ENCODE results near the gene PHC3. TPM values are rescaled to one million over a fixed set of nuclear protein-coding genes. Genes with fewer than 3 reads are reported as not detected.

PHC3 gene
- total RNA-seq, 1 donor from 2014 or later, result 32.9 TPM

DNA sequence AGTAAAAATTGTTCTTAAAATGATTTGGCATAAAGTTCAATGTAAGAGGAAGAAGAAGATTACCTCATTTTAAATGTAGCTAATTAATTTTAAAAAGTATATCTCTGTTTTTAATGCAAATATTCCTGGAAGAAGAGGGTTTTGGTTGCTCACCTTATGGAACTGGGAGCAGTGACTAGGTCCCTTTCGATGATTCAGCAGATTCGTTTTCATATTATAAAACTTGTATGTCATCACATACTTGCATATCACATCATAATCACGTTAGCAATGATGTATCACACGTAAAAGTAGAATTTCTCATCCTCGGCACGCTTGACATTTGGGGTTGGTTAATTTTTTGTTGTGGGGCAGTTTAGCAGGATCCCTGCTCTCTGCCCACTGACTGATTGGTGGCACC lies 96.1 kb downstream of the PHC3 start:
- Histone ChIP-seq H3K9ac (ENCODE audit: low read depth in 1 of 3, low read length in 3 of 3) (no peak overlapping the region), H3K27me3 (ENCODE audit: control insufficient read depth in 3 of 3, insufficient read depth in 3 of 3, low read length in 3 of 3) (no peaks in the 10 kb centered on the region), H3K36me3 (ENCODE audit: control insufficient read depth in 3 of 3, insufficient read depth in 3 of 3, low read length in 3 of 3) (peaks cover 0 to 10% (median 8%) of the 10 kb centered on the region in 3 donors), H3K4me1 (ENCODE audit: control insufficient read depth in 3 of 3, insufficient read depth in 3 of 3, low read length in 3 of 3) (no peaks in the 10 kb centered on the region), H3K27ac (ENCODE audit: low read depth, low read length) (no peak overlapping the region), H3K4me3 (ENCODE audit: low read length in 3 of 3) (no peak overlapping the region), H3K9me3 (ENCODE audit: control insufficient read depth in 3 of 3, low read length in 3 of 3) (no peaks in the 10 kb centered on the region)

DNA sequence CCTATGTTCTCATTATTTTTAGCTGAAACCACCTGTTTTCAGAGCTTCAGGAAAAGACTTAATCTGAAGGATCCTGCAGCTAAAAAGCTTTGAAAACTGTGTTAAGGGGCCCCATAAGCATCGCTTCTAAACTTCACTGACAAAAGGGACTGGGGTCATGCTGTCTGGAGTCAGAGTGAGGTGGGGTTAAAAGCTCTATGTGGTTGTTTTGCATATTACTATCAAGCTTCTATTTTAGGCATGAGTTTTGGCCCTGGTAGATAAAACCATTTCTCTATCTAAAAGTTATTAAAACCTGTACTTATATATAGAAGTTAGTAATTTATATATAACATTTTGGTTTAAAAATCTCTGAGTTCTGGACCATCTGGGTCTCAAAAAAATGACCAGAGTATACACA lies 98.2 kb downstream of the PHC3 start:
- no peak overlapping the region for H3K4me3 ChIP-seq (ENCODE audit: low read length in 3 of 3)
- no peak overlapping the region for H3K27ac ChIP-seq (ENCODE audit: low read depth, low read length)
- no peaks in the 10 kb centered on the region for H3K9me3 ChIP-seq (ENCODE audit: control insufficient read depth in 3 of 3, low read length in 3 of 3)
- H3K27me3 ChIP-seq (ENCODE audit: control insufficient read depth in 3 of 3, insufficient read depth in 3 of 3, low read length in 3 of 3), result no peaks in the 10 kb centered on the region
- H3K9ac ChIP-seq (ENCODE audit: low read depth in 1 of 3, low read length in 3 of 3), result no peak overlapping the region
- H3K36me3 ChIP-seq (ENCODE audit: control insufficient read depth in 3 of 3, insufficient read depth in 3 of 3, low read length in 3 of 3), result peaks cover 0 to 8% (median 6%) of the 10 kb centered on the region in 3 donors
- no peaks in the 10 kb centered on the region for H3K4me1 ChIP-seq (ENCODE audit: control insufficient read depth in 3 of 3, insufficient read depth in 3 of 3, low read length in 3 of 3)

DNA sequence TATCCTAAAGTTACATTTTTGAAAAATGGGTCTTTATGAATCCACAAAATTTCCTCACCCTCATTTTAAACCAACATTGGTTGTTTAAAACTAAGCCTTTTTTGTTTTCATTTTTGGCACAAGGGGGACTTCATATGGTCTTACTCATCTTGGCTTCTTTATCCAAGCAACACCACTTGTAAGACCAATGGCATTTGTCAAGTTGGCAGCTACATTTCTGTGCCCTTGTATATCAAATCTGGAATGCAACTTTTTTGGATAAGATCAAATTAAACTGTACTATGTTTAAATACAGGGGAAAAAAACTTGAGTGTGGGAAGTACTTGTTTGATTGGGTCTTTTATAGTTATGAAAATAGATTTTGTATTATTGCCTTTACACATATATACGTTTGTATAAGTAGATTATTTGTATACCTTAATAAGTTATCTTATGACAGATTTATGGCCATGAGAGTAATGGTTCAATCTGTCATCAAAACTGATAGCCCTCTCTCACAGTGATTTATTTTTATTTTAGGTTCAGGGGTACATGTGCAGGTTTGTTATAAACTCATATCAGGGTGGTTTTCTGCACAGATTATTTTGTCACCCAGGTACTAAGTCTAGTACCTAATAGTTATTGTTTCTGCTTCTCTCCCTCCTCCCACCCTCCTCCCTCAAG lies 100.3 kb downstream of the PHC3 start:
- no peak overlapping the region for H3K27ac ChIP-seq (ENCODE audit: low read depth, low read length)
- no peaks in the 10 kb centered on the region for H3K4me1 ChIP-seq (ENCODE audit: control insufficient read depth in 3 of 3, insufficient read depth in 3 of 3, low read length in 3 of 3)
- no peaks in the 10 kb centered on the region for H3K27me3 ChIP-seq (ENCODE audit: control insufficient read depth in 3 of 3, insufficient read depth in 3 of 3, low read length in 3 of 3)
- no peak overlapping the region for H3K9ac ChIP-seq (ENCODE audit: low read depth in 1 of 3, low read length in 3 of 3)
- H3K36me3 ChIP-seq (ENCODE audit: control insufficient read depth in 3 of 3, insufficient read depth in 3 of 3, low read length in 3 of 3), result peaks cover 0 to 8% (median 6%) of the 10 kb centered on the region in 3 donors
- H3K9me3 ChIP-seq (ENCODE audit: control insufficient read depth in 3 of 3, low read length in 3 of 3), result no peaks in the 10 kb centered on the region
- H3K4me3 ChIP-seq (ENCODE audit: low read length in 3 of 3), result no peak overlapping the region

DNA sequence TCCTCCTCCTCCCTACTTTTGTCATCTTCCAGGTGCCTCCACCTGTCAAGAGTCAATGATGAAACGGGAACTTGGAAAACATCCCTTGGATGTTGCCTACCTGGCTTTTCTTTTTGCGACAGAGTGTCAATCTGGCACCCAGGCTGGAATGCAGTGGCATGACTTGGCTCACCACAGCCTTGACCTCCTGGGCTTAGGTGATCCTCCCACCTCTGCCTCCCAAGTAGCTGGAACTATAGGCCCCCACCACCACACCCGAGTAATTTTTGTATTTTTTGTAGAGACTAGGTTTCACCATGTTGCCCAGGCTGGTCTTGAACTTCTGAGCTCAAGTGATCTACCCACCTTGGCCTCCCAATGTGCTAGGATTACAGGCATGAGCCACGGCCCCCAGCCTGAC lies 100.9 kb downstream of the PHC3 start:
- no peaks in the 10 kb centered on the region for H3K9me3 ChIP-seq (ENCODE audit: control insufficient read depth in 3 of 3, low read length in 3 of 3)
- H3K9ac ChIP-seq (ENCODE audit: low read depth in 1 of 3, low read length in 3 of 3), result no peak overlapping the region
- H3K4me3 ChIP-seq (ENCODE audit: low read length in 3 of 3), result no peak overlapping the region
- H3K36me3 ChIP-seq (ENCODE audit: control insufficient read depth in 3 of 3, insufficient read depth in 3 of 3, low read length in 3 of 3), result peaks cover 0 to 7% (median 3%) of the 10 kb centered on the region in 3 donors
- no peaks in the 10 kb centered on the region for H3K4me1 ChIP-seq (ENCODE audit: control insufficient read depth in 3 of 3, insufficient read depth in 3 of 3, low read length in 3 of 3)
- H3K27me3 ChIP-seq (ENCODE audit: control insufficient read depth in 3 of 3, insufficient read depth in 3 of 3, low read length in 3 of 3), result no peaks in the 10 kb centered on the region
- no peak overlapping the region for H3K27ac ChIP-seq (ENCODE audit: low read depth, low read length)

DNA sequence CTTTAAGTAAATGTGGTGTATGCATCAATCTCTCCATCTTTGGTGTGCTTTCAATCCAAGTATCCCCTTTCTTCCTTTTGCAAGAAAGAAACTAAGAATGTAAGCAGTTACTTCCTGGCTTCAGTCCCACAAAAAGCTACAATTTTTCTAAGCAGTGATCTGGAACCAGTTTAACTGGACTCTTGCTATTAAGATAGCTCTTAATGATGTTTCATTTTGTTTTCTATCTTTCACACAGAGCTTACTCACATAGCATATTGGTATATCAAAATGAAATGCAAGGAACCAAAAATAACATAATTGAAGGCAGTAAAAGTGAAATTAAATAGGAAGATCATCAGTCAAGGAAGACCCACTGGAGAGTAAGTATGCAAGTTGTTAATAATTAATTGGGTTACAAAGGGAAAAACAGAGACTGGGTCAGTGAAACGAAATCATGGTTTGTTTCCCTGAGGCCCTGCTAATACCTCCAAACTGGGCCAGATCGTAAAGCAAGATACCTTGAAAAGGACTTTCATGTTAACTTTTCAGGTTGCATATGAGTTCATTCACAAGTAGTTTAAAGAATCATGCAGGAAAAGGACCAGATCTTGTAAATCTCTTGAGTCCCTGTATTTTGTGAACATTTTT lies 101.9 kb downstream of the PHC3 start:
- peaks cover 0 to 3% (median 3%) of the 10 kb centered on the region in 3 donors for H3K36me3 ChIP-seq (ENCODE audit: control insufficient read depth in 3 of 3, insufficient read depth in 3 of 3, low read length in 3 of 3)
- no peak overlapping the region for H3K27ac ChIP-seq (ENCODE audit: low read depth, low read length)
- H3K9ac ChIP-seq (ENCODE audit: low read depth in 1 of 3, low read length in 3 of 3), result no peak overlapping the region

DNA sequence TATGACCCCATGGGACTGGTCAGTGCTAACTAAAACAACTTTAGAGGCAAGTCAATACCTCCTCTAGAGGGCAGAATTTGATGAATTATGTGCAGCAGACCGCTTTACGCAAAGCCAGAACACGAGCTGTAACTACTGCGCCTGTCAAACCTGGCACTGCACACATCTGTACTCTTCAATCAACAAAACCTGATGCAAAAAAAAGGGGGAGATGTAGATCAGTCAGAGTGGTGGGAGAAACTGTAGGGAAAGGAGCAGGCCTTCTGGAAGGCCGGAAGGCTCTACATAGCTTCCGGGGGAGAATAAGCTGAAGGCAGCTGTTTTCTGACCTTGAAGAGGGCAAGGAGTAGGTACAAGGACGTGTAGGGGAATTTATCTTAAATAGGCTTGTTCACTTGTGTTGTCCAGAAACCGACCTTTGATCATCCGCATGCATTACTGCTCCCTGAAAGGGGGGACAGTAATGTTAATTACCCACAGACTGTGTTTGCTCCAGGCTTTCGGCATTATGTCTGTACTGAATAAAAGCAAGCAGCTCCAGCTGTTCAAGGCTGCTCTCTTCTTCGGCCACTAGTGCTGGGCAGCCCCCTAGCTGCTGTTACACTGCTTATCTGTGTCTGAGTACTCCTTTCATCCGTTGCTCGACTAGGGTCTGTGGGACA lies 102.8 kb downstream of the PHC3 start:
- peaks cover 0 to 3% (median 0%) of the 10 kb centered on the region in 3 donors for H3K36me3 ChIP-seq (ENCODE audit: control insufficient read depth in 3 of 3, insufficient read depth in 3 of 3, low read length in 3 of 3)
- H3K4me3 ChIP-seq (ENCODE audit: low read length in 3 of 3), result no peak overlapping the region
- no peaks in the 10 kb centered on the region for H3K4me1 ChIP-seq (ENCODE audit: control insufficient read depth in 3 of 3, insufficient read depth in 3 of 3, low read length in 3 of 3)
- no peak overlapping the region for H3K27ac ChIP-seq (ENCODE audit: low read depth, low read length)
- H3K9me3 ChIP-seq (ENCODE audit: control insufficient read depth in 3 of 3, low read length in 3 of 3), result no peaks in the 10 kb centered on the region
- no peak overlapping the region for H3K9ac ChIP-seq (ENCODE audit: low read depth in 1 of 3, low read length in 3 of 3)
- no peaks in the 10 kb centered on the region for H3K27me3 ChIP-seq (ENCODE audit: control insufficient read depth in 3 of 3, insufficient read depth in 3 of 3, low read length in 3 of 3)

More for the DNA sequence above, 101.9 kb downstream of the PHC3 start:
- H3K4me1 ChIP-seq (ENCODE audit: control insufficient read depth in 3 of 3, insufficient read depth in 3 of 3, low read length in 3 of 3), result no peaks in the 10 kb centered on the region
- H3K27me3 ChIP-seq (ENCODE audit: control insufficient read depth in 3 of 3, insufficient read depth in 3 of 3, low read length in 3 of 3), result no peaks in the 10 kb centered on the region
- H3K4me3 ChIP-seq (ENCODE audit: low read length in 3 of 3), result no peak overlapping the region
- no peaks in the 10 kb centered on the region for H3K9me3 ChIP-seq (ENCODE audit: control insufficient read depth in 3 of 3, low read length in 3 of 3)

DNA sequence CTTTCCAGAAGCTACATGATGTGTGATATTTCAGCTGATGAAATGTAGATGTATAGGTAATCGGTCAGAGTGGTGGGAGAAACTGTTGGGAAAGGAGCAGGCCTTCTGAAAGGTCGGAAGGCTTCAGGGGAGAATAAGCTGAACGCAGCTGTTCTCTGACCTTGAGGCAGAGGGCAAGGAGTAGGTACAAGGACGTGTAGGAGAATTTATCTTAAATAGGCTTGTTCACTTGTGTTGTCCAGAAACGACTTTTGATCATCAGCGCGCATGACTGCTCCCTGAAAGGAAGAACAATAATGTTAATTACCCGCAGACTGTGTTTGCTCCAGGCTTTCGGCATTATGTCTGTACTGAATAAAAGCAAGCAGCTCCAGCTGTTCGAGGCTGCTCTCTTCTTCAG lies 104.2 kb downstream of the PHC3 start:
- H3K9ac ChIP-seq (ENCODE audit: low read depth in 1 of 3, low read length in 3 of 3), result no peak overlapping the region
- no peaks in the 10 kb centered on the region for H3K9me3 ChIP-seq (ENCODE audit: control insufficient read depth in 3 of 3, low read length in 3 of 3)
- no peaks in the 10 kb centered on the region for H3K4me1 ChIP-seq (ENCODE audit: control insufficient read depth in 3 of 3, insufficient read depth in 3 of 3, low read length in 3 of 3)
- H3K27ac ChIP-seq (ENCODE audit: low read depth, low read length), result no peak overlapping the region
- no peak overlapping the region for H3K4me3 ChIP-seq (ENCODE audit: low read length in 3 of 3)
- peaks cover 0 to 3% (median 0%) of the 10 kb centered on the region in 3 donors for H3K36me3 ChIP-seq (ENCODE audit: control insufficient read depth in 3 of 3, insufficient read depth in 3 of 3, low read length in 3 of 3)
- H3K27me3 ChIP-seq (ENCODE audit: control insufficient read depth in 3 of 3, insufficient read depth in 3 of 3, low read length in 3 of 3), result no peaks in the 10 kb centered on the region

DNA sequence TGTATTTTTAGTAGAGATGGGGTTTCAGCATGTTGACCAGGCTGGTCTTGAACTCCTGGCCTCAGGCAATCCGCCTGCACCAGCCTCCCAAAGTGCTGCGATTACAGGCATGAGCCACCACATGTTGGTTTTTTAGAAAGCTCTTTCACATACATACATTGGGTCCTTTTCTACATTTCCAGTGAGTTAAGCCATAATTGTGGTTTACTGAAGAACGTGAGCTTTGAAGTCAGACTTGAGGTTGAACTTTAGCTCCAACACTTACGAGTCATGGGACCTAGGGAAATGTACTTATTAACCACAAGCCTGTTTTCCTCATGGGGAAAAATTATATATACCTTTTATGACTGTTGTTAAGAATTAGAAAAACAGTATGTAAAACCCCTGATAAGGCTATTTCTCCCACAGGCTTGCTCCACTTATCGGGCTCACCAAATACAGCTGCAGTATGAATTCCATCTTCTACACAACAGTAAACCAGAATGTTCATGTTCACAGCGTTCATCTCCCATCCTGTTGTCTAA lies 104.8 kb downstream of the PHC3 start:
- Histone ChIP-seq H3K9me3 (ENCODE audit: control insufficient read depth in 3 of 3, low read length in 3 of 3) (no peaks in the 10 kb centered on the region), H3K9ac (ENCODE audit: low read depth in 1 of 3, low read length in 3 of 3) (no peak overlapping the region), H3K4me1 (ENCODE audit: control insufficient read depth in 3 of 3, insufficient read depth in 3 of 3, low read length in 3 of 3) (no peaks in the 10 kb centered on the region), H3K27ac (ENCODE audit: low read depth, low read length) (no peak overlapping the region), H3K27me3 (ENCODE audit: control insufficient read depth in 3 of 3, insufficient read depth in 3 of 3, low read length in 3 of 3) (no peaks in the 10 kb centered on the region), H3K4me3 (ENCODE audit: low read length in 3 of 3) (no peak overlapping the region), H3K36me3 (ENCODE audit: control insufficient read depth in 3 of 3, insufficient read depth in 3 of 3, low read length in 3 of 3) (peaks cover 0 to 3% (median 0%) of the 10 kb centered on the region in 3 donors)

DNA sequence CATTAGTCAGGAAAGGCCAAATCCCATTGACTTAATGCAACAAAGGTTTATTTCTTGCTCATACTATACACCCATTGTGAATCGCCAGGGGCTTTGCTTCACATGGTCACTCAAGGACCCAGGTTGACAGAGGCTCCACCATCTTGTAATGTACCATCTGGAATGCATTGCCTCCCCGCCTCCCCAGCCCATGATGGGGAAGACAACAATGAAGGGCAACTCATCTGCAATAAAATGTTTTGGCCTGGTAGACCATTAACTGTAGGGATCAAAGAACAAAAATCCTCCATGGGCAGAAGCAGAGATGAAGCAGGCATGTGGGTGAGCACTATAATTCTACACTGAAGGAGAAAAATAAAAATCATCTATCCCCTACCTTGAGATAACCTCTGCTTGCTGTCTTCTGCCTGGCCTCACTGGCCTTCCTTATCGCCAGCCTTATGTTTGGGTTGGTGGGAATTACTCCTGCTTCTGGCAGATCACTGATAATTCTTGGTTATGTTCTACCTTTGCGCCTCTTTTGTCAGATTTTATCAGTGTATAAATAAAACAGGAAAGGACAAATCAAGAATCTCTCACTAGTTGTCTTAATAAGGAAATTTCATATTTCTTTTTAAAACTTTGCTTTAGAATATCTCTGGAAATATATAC lies 106.0 kb downstream of the PHC3 start:
- no peak overlapping the region for H3K4me3 ChIP-seq (ENCODE audit: low read length in 3 of 3)
- H3K9me3 ChIP-seq (ENCODE audit: control insufficient read depth in 3 of 3, low read length in 3 of 3), result no peaks in the 10 kb centered on the region
- H3K4me1 ChIP-seq (ENCODE audit: control insufficient read depth in 3 of 3, insufficient read depth in 3 of 3, low read length in 3 of 3), result no peaks in the 10 kb centered on the region
- peaks cover 0 to 2% (median 0%) of the 10 kb centered on the region in 3 donors for H3K36me3 ChIP-seq (ENCODE audit: control insufficient read depth in 3 of 3, insufficient read depth in 3 of 3, low read length in 3 of 3)
- no peak overlapping the region for H3K27ac ChIP-seq (ENCODE audit: low read depth, low read length)
- no peaks in the 10 kb centered on the region for H3K27me3 ChIP-seq (ENCODE audit: control insufficient read depth in 3 of 3, insufficient read depth in 3 of 3, low read length in 3 of 3)
- no peak overlapping the region for H3K9ac ChIP-seq (ENCODE audit: low read depth in 1 of 3, low read length in 3 of 3)
